ENCODE data around the gene TKTL2. TPM values are rescaled to one million over a fixed set of nuclear protein-coding genes. Genes with fewer than 3 reads are reported as not detected.

Gene TKTL2
- total and polyA plus RNA-seq, 10 of the 15 experiments (the other 5 are each of a cell fraction or from before 2014, with no cell fraction given): 0.03 to 0.04 (median 0.03) TPM; not detected in 7

DNA sequence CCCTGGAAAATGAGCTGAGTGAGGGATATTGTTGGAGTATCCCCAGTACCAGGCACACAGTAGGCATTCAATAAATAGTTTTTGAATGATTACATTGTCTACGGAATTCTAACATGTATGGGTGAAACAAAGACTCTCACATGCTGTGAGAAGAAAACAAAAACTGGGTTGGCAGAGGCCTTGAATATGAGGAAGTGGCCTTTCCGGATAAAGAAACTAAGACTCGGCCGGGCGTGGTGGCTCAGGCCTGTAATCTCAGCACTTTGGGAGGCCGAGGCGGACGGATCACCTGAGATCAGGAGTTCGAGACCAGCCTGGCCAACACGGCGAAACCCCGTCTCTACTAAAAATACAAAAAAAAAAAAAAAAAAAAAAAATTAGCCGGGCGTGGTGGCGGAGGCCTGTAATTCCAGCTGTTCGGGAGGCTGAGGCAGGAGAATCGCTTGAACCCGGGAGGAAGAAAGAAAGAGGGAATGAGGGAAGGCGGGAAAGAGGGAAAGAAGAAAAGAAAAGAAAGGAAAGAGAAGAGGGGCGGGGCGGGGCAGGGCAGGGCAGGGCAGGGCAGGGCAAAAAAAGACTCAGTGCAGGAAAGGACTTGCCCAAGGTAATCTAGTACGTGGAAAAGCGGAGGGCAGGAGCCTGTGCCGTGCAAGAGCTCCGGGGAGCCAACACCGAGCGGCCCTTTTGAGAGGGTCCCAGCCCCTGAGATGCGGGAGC is 20.2 kb upstream of the TKTL2 start (continued):
- TF ChIP-seq USF2 (IDR thresholded peaks at IDR 0.05; ENCODE audit: borderline replicate concordance, low read depth, low read length): no peak
- TF ChIP-seq SUPT20H (IDR thresholded peaks at IDR 0.05; ENCODE audit: borderline replicate concordance, control insufficient read depth, low read depth, low read length): no peak
- TF ChIP-seq, protein P1, sequence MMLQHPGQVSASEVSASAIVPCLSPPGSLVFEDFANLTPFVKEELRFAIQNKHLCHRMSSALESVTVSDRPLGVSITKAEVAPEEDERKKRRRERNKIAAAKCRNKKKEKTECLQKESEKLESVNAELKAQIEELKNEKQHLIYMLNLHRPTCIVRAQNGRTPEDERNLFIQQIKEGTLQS (IDR thresholded peaks at IDR 0.05; ENCODE audit: borderline replicate concordance, extremely low read depth, low read depth, low read length): no peak
- no peak; the same call in 1 of the 2 replicates for TF ChIP-seq MTA2 (IDR thresholded peaks at IDR 0.05; ENCODE audit: low read depth)
- no peak for TF ChIP-seq CBFB (IDR thresholded peaks at IDR 0.05; ENCODE audit: low read depth)
- TF ChIP-seq ZBTB11 (CRISPR knock-in tag; IDR thresholded peaks at IDR 0.05): no peak
- no peak for TF ChIP-seq ZZZ3 (IDR thresholded peaks at IDR 0.05; ENCODE audit: control insufficient read depth, insufficient read length, low read depth)
